A172 (cell line): Measurements from ENCODE around the gene LRRC74B. TPM values are rescaled to one million over a fixed set of nuclear protein-coding genes. Genes with fewer than 3 reads are reported as not detected.
A peak's percentile ranks its signal among the peaks of the same experiment; 100 is the strongest.
"Not testable (repeated sequence)": the region's sequence is repeated elsewhere in the genome, so short reads cannot be mapped to it uniquely, and the experiment has no call there.

Experiments
- DNase-seq: peaks from one replicate; pipeline ENCODE4 v3.0.0-alpha.2; 2015; ENCODE audit warnings: low spot score
- total RNA-seq: library from RNA; depleted of rRNA; stranded (reverse); fragments of >200 nt; shearing (Covaris generic); gene quantifications from 2 replicates; pipeline ENCODE4 v1.2.3, GENCODE V29; 2014

The LRRC74B gene
- total RNA-seq, 1 experiment from 2014 or later, result not detected

DNA sequence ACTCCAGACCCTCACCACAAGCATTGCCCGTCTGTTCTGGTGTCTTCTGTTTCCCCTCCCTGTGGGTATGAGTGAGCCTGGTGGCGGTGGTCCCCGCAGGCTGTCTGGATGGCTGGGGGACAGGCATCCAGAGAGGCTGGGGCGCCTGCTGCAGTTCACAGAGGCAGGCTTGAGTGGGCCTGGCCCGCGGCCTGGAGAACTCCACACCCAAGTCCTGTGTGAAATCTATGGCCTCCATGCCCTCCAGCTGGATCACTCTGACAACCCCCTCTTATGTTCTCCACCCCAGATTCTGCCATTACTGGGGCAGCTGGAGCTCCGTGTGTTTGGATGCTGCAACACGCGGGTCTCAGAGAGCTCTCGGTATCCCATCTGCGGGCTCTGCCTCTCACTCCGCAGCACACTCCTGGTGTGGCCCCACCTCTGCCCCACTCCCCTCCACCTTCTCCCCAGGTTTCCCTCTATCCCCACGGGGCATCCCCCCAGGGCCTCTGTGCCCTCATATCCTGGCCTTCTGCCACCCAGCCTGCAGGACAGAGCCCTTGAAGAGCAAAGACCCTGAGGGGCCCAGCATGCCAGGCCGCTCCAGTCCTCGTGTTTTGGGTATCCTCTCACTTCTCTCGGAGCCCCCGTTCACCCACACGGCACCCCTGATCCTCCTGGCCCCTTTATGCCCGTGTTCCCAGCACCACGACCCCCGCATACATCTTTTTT lies 31.3 kb downstream of the LRRC74B start:
- no peak for DNase-seq

- no peak for DNase-seq
Observed at GRCh38 chr22:21077884-21078508, 32.2 kb downstream of the LRRC74B start.

DNA sequence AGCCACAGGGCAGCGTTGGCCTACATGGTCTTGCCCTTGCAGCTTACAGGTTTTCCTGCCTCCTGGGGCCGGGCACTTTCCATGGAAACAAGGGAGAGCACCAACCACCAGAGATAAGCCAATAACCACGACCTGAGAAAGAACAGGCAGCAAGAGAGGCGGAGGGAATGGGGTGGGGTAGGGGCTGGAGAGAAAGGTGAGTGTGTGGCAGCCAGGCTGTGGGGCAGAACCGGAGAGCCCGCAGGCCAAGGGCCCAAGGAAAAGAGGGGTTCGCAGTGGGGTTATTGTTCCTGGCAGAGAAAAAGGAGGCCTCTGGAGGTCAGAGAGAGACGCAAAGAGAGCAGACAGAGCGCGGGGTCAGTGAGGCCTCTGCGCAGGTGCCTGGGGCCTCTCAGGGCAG lies 33.2 kb downstream of the LRRC74B start:
- DNase-seq, result no peak

DNA sequence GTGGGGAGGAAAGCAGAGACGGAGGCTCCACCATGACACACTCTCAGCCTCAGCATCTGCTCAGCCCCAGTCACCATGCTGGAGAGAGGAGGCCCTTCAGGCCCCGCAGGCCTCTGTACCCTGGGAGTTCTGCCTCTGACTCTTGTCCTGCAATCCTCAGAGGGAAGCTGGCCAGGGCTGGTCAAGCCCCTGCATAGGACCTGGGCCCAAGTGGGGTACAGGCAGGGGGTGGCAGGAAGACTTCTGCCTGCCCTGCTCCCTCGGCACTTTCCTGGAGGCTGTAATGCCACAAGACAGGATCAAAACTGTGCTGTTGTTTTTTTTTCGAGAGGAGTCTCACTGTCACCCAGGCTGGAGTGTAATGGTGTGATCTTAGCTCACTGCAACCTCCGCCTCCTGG lies 33.7 kb downstream of the LRRC74B start:
- no peak for DNase-seq

- DNase-seq, result no peak
Observed at GRCh38 chr22:21080435-21081137, 34.8 kb downstream of the LRRC74B start.

DNA sequence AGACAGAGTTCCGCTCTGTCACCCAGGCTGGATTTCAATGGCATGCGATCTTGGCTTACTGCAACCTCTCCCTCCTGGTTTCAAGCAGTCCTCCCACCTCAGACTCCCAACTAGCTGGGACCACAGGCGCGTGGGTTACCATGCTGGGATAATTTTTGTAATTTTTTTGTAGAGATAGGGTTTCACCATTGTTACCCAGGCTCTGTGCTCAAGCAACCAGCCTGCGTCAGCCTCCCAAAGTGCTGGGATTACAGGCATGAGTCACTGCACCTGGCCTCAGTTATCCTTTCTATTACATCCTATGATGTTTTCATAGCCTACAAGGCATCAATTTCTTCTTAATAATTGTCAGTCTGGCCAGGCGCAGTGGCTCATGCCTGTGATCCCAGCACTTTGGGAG lies 36.5 kb downstream of the LRRC74B start:
- no peak for DNase-seq

- no peak for DNase-seq
Observed at GRCh38 chr22:21087119-21087518, 41.4 kb downstream of the LRRC74B start.

GRCh38 chr22:21087926-21088325 lies 42.2 kb downstream of the LRRC74B start:
- DNase-seq, result not testable (repeated sequence)

- not testable (repeated sequence) for DNase-seq
Observed at GRCh38 chr22:21091220-21091619, 45.5 kb downstream of the LRRC74B start.

DNA sequence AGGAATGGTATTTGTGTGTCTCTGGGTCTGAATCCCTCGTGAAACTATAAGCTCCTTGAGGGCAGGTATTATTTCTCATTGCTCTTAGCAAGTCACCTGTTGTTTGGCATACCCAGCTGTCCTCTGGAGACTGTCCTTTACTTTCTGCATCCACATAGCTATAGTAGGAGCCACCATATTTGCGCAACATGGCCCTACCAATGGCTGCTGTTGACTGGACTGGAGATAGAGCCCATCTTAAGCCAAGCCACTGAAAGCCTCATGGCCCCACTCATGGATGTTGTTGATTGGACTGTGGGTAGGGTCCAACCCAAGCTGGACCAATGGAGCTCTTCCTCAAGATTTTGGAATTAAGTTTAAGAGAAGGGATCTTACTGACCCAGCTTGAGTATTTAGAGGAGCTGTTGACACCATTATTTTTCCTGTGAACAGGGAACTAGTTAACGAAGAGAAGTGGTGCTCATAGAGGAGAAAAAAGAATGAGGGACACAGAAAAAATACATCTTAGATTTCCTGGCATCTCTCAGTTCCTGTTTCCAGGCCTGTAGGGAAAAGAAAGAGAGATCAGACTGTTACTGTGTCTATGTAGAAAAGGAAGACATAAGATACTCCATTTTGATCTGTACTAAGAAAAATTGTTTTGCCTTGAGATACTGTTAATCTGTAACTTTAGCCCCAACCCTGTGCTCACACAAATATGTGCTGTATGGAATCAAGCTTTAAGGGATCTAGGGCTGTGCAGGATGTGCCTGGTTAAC lies 47.2 kb downstream of the LRRC74B start:
- no peak for DNase-seq

GRCh38 chr22:21093555-21094137 lies 47.9 kb downstream of the LRRC74B start:
- DNase-seq, result not testable (repeated sequence)

GRCh38 chr22:21094911-21095772 lies 49.4 kb downstream of the LRRC74B start:
- no peak for DNase-seq

DNA sequence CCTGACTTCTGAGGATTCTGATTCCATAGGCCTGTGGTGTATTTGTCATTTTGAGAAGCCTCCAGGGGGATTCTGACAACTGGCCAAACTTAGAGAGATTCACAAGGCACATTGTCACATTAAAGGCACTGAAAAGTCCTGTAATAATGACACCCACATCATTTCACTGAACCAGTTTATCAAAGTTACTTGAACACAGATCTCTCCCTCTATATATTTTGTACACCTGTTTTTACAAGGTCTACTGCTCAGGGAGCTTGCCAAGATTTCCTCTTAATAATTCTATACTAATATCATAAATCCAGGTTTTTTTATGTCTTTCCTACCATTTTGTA lies 50.0 kb downstream of the LRRC74B start:
- DNase-seq, result no peak

DNA sequence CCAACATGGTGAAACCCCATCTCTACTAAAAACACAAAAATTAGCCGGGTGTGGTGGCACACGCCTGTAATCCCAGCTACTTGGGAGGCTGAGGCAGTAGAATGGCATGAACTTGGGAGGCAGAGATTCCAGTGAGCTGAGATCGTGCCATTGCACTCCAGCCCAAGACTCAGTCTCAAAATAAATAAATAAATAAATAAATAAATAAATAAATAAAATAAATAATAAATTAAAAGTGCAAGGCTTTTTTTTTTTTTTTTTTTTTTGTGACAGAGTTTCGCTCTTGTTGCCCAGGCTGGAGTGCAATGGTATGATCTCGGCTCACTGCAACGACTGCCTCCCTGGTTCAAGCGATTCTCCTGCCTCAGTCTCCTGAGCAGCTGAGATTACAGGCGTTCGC lies 51.1 kb downstream of the LRRC74B start:
- DNase-seq, result not testable (repeated sequence)

GRCh38 chr22:21098099-21098671 lies 52.4 kb downstream of the LRRC74B start:
- DNase-seq, result no peak

DNA sequence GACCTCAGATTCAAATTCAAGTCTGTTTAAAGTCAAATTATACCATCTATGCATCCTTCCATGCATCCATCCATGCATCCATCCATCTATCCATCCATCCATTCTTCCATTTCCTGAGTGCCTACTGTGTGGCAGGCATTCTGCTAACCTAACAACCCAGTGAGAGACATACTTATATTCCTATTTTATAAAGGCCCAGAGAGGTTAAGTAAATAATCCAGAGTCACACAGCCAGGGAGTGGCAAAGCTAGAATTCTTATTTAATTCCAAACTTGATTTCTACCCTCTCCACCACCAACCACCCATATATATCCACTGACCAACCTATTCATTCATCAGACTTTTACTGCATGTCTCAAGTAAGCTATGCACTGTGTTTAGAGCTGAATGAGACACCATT lies 53.8 kb downstream of the LRRC74B start:
- DNase-seq, result no peak

DNA sequence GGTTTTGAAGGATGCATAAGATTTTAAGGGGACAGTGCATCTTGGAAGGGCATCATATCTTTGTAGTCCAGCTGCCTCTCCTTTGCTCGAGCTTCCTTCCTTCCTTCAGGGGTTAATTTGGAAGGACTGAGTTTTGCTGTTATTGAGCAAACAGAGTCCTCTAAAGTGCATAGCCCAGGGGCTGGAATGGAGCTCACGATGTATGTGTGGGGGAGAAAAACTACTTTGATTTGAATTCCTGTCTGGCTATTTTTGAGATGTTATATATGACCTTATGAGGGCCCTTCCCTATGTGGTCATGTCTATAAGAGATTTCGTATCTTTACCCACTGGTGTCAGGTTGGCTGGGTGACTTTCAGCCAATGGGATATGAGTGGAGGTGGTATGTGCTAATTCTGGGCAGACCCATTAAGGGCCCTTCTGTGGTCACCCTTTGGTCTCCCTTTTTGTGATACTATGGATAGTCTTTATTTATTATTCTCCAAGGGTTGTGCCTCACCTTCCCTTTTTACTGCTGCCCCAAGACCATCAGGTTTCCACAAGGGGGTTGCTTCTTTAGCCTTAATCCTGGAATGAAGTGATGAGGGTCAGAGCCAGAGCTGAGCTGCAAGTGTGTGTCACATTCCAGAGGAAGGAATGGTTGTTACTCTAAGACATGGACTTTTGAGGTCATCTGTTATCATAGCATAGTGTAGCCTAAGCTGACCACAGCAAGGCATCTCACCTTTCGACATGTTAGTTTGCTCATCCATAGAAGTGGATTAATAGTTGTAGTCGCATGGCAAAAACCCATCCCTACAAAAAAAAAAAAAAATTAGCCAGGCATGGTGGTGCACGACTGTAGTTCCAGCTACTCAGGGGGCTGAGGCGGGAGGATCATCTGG lies 54.6 kb downstream of the LRRC74B start:
- DNase-seq, result peak; percentile 3

- DNase-seq, result no peak
Observed at GRCh38 chr22:21101877-21102638, 56.3 kb downstream of the LRRC74B start.
